ENCODE data around the gene AGPAT2. TPM values are rescaled to one million over a fixed set of nuclear protein-coding genes. Genes with fewer than 3 reads are reported as not detected.
A peak's percentile ranks its signal among the peaks of the same experiment; 100 is the strongest.

AGPAT2 gene
- total RNA-seq, 2 experiments from 2014 or later, result 16.9 to 20.5 TPM

- peak overlapping the region; percentile 67 for H3K4me3 Mint-ChIP-seq
- ATAC-seq (no peak), DNase-seq (no peak)
- no peaks in the 10 kb centered on the region for H3K9me3 Mint-ChIP-seq (ENCODE audit: low read depth)
- no peaks in the 10 kb centered on the region for H3K36me3 Mint-ChIP-seq
- peaks cover 10% of the 10 kb centered on the region for H3K27me3 Mint-ChIP-seq
- peaks cover 13% of the 10 kb centered on the region for H3K4me1 Mint-ChIP-seq
- no peak overlapping the region for H3K27ac Mint-ChIP-seq
- CTCF ChIA-PET, result interaction anchor here (1.1 to 7.6 kb wide), 4 partner anchors 14 to 349 kb away, joined by 3 to 33 read pairs (median 7); no protein-coding TSS in a partner anchor
These were observed 1.3 kb downstream of the AGPAT2 start for GRCh38 chr9:136685790-136686533.

DNA sequence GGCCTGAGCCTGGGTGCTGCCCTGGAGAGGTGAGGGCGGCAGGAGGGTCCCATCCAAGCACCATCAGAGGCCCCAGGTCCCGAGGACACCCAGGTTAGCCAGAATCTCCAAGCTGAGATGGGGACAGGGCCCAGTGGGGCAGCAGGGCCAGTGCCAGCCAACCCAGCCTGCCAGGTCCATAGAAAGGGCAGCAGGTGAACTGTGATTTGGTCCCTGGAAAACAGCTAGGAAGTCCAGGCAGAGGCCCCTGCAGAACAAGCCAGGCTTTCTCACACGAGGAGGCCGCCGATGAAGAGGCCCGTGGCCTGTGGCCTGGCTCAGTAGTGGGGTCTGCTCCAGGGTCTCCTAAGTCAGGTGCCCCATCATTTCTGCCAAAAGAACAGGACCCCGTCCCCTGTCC, 2.0 kb downstream of the AGPAT2 start:
- Mint-ChIP-seq H3K4me3 (no peak overlapping the region), H3K27me3 (peaks cover 10% of the 10 kb centered on the region), H3K4me1 (peaks cover 13% of the 10 kb centered on the region), H3K27ac (no peak overlapping the region), H3K9me3 (ENCODE audit: low read depth) (no peaks in the 10 kb centered on the region), H3K36me3 (no peaks in the 10 kb centered on the region)
- CTCF ChIA-PET, result interaction anchor here (2.7 to 7.6 kb wide), 2 partner anchors 13 to 43 kb away, joined by 11 to 33 read pairs; no protein-coding TSS in a partner anchor
- ATAC-seq (no peak), DNase-seq (no peak)

- H3K36me3 Mint-ChIP-seq, result no peaks in the 10 kb centered on the region
- H3K4me3 Mint-ChIP-seq, result no peak overlapping the region
- H3K27ac Mint-ChIP-seq, result no peak overlapping the region
- H3K27me3 Mint-ChIP-seq, result peaks cover 10% of the 10 kb centered on the region
- H3K4me1 Mint-ChIP-seq, result peaks cover 13% of the 10 kb centered on the region
- ATAC-seq (no peak), DNase-seq (no peak)
- H3K9me3 Mint-ChIP-seq (ENCODE audit: low read depth), result no peaks in the 10 kb centered on the region
- CTCF ChIA-PET, result interaction anchor here (7.6 kb wide), 1 partner anchor 13 kb away, joined by 33 read pairs; no protein-coding TSS in a partner anchor
These were observed 2.5 kb downstream of the AGPAT2 start for GRCh38 chr9:136684799-136685198.

- DNase-seq (no peak), ATAC-seq (no peak)
- Mint-ChIP-seq H3K27ac (no peak overlapping the region), H3K4me3 (no peak overlapping the region), H3K4me1 (peaks cover 13% of the 10 kb centered on the region), H3K9me3 (ENCODE audit: low read depth) (no peaks in the 10 kb centered on the region), H3K36me3 (no peaks in the 10 kb centered on the region), H3K27me3 (peaks cover 9% of the 10 kb centered on the region)
- CTCF ChIA-PET, result interaction anchor here (7.6 kb wide), 1 partner anchor 12 kb away, joined by 33 read pairs; no protein-coding TSS in a partner anchor
These were observed 2.9 kb downstream of the AGPAT2 start for GRCh38 chr9:136684339-136684738.

GRCh38 chr9:136683755-136684154, 3.5 kb downstream of the AGPAT2 start:
- no peaks in the 10 kb centered on the region for H3K9me3 Mint-ChIP-seq (ENCODE audit: low read depth)
- ATAC-seq, result no peak
- no peak for DNase-seq
- no peaks in the 10 kb centered on the region for H3K36me3 Mint-ChIP-seq
- peaks cover 5% of the 10 kb centered on the region for H3K27me3 Mint-ChIP-seq
- peaks cover 13% of the 10 kb centered on the region for H3K4me1 Mint-ChIP-seq
- H3K27ac Mint-ChIP-seq, result no peak overlapping the region
- H3K4me3 Mint-ChIP-seq, result no peak overlapping the region
- CTCF ChIA-PET, result interaction anchor here (7.6 kb wide), 1 partner anchor 12 kb away, joined by 33 read pairs; no protein-coding TSS in a partner anchor

DNA sequence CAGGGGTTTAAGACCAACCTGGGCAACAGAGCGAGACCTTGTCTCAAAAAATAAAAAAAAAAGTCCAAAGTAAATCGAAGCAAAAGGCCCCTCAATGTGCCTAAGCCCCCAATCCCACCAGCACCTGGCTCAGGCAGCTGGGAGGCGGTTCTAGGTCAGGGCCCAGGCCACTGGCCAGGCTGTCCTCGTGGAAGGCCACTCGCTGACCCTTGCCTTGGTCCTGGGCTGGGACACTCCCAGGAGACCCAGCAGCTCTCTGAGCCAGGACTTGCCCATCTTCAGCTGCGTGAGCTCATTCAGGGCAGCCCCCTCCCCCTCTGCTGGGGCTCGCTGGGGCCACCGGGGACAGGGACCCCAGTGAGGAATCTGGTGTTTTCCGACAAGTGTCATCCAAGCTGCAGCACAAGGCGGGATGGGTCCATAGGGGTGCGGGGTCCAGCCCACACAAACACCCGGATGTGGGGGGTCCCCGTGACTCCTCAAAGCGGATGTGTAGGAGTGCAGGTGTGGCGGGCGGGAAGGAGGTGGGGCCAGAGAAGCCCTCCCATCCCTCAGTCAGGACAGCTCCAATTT, 4.0 kb downstream of the AGPAT2 start:
- Mint-ChIP-seq H3K27me3 (peaks cover 1% of the 10 kb centered on the region), H3K9me3 (ENCODE audit: low read depth) (no peaks in the 10 kb centered on the region), H3K36me3 (no peaks in the 10 kb centered on the region), H3K27ac (no peak overlapping the region), H3K4me3 (no peak overlapping the region), H3K4me1 (peaks cover 11% of the 10 kb centered on the region)
- DNase-seq, result no peak
- CTCF ChIA-PET, result interaction anchor here (0.9 to 7.6 kb wide), 3 partner anchors 11 to 83 kb away, joined by 3 to 33 read pairs (median 3); no protein-coding TSS in a partner anchor
- ATAC-seq, result no peak

DNA sequence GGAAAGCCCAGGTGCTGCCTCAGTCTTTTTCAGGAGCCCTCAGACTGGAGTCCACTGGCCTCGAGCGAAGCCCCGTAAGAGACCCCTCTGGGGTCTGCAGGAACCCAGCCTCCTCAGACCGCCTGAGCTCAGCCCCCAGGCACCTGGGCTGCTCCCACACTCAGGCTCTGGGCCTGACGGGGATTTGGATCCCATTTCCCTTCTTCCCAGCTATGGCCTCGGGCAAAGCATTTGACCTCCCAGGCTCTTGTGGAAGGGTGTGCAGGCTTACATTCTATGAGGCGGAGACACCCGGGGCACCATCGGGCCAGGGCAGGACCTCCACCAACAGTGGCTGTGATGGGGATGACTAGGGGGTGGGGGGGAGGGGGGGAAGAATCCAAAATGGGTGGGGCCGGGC, 4.5 kb downstream of the AGPAT2 start:
- Mint-ChIP-seq H3K4me3 (no peak overlapping the region), H3K9me3 (ENCODE audit: low read depth) (no peaks in the 10 kb centered on the region), H3K27ac (no peak overlapping the region), H3K36me3 (no peaks in the 10 kb centered on the region), H3K4me1 (peaks cover 7% of the 10 kb centered on the region), H3K27me3 (no peaks in the 10 kb centered on the region)
- ATAC-seq (no peak), DNase-seq (no peak)
- CTCF ChIA-PET, result interaction anchor here (0.9 to 7.6 kb wide), 3 partner anchors 11 to 84 kb away, joined by 3 to 33 read pairs (median 3); no protein-coding TSS in a partner anchor

DNA sequence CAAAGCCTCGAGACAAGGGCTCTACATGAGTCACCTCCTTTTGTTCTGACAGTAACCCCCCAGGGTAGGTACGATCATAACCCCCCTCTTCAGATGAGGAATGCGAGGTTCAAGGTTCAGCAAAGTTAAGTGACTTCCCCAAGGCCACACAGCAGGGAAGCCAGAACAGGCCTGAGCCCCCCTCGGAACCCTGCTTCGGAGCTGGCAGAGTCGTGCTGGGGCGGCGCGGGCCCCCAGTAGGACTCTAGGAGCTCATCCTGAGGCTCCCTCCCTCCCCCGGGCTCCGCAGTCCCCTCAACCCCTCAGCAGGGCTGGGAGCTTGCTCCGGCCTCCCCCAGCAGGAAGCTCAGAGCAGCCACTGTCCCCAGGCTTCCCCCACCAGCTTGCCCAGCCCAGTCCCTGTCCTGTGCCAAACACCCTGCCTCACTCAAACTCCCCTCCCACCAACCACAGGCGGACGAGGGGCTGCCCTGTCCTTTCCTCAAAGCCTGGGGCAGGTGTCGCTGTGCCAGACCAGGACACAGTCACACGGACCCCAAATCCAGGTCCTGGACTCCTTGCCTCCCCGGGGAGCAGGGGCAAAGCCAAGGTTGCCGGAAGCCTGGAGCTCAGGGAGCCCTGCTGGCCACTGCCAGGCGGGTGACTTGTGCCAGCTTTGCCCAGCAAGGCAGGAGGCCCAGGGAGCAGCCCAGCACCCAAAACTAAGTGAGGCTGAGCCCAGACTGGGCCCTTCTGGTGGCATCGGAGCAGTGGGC, 5.1 kb downstream of the AGPAT2 start:
- no peaks in the 10 kb centered on the region for H3K9me3 Mint-ChIP-seq (ENCODE audit: low read depth)
- H3K27ac Mint-ChIP-seq, result no peak overlapping the region

GRCh38 chr9:136681029-136681428, 6.2 kb downstream of the AGPAT2 start:
- Mint-ChIP-seq H3K27me3 (no peaks in the 10 kb centered on the region), H3K4me3 (no peak overlapping the region), H3K4me1 (peaks cover 3% of the 10 kb centered on the region), H3K36me3 (no peaks in the 10 kb centered on the region), H3K27ac (no peak overlapping the region), H3K9me3 (ENCODE audit: low read depth) (no peaks in the 10 kb centered on the region)
- CTCF ChIA-PET, result interaction anchor here (1.1 to 7.6 kb wide), 2 partner anchors 9 to 48 kb away, joined by 3 to 33 read pairs; no protein-coding TSS in a partner anchor
- no peak for ATAC-seq
- DNase-seq, result no peak

More for the DNA sequence above, 5.1 kb downstream of the AGPAT2 start:
- ATAC-seq (no peak), DNase-seq (no peak)
- CTCF ChIA-PET, result interaction anchor here (1.3 to 7.6 kb wide), 2 partner anchors 10 to 13 kb away, joined by 3 to 33 read pairs; no protein-coding TSS in a partner anchor
- Mint-ChIP-seq H3K36me3 (no peaks in the 10 kb centered on the region), H3K4me3 (no peak overlapping the region), H3K27me3 (no peaks in the 10 kb centered on the region), H3K4me1 (peaks cover 7% of the 10 kb centered on the region)

DNA sequence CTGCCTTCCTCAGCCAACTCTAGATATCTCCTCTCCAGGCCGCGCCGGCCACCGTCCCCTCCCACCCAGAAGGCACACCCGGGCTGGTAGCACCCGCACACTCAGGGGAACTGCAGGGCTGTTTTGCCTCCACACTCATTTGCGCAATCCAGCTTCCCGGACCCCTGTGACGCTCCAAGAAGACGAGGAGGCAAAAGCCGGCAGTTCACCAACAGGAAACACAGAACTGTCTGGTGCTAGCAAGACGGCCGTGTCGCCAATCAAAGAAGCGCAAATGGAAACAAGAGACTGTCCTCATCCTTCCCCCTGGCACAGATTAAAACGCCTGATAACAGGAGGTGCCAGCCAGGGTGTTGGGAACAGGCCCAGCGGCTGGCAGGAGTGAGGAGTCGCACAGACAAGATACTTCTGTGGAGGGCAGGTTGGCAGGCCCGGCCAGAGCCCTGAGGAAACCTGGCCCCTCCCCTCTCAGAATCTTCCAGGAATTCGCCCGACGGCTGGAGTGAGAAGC, 7.8 kb downstream of the AGPAT2 start:
- H3K4me1 Mint-ChIP-seq, result no peaks in the 10 kb centered on the region
- H3K36me3 Mint-ChIP-seq, result no peaks in the 10 kb centered on the region
- H3K27ac Mint-ChIP-seq, result no peak overlapping the region
- no peak overlapping the region for H3K4me3 Mint-ChIP-seq
- H3K27me3 Mint-ChIP-seq, result no peaks in the 10 kb centered on the region
- no peaks in the 10 kb centered on the region for H3K9me3 Mint-ChIP-seq (ENCODE audit: low read depth)
- no peak for DNase-seq
- ATAC-seq, result no peak
- CTCF ChIA-PET, result no interaction called here

- no peak overlapping the region for H3K4me3 Mint-ChIP-seq
- CTCF ChIA-PET, result no interaction called here
- H3K9me3 Mint-ChIP-seq (ENCODE audit: low read depth), result no peaks in the 10 kb centered on the region
- no peaks in the 10 kb centered on the region for H3K4me1 Mint-ChIP-seq
- DNase-seq (no peak), ATAC-seq (peak; percentile 25)
- no peak overlapping the region for H3K27ac Mint-ChIP-seq
- H3K36me3 Mint-ChIP-seq, result no peaks in the 10 kb centered on the region
- no peaks in the 10 kb centered on the region for H3K27me3 Mint-ChIP-seq
These were observed 8.6 kb downstream of the AGPAT2 start for GRCh38 chr9:136678624-136679023.

GRCh38 chr9:136678034-136678433, 9.2 kb downstream of the AGPAT2 start:
- Mint-ChIP-seq H3K36me3 (no peaks in the 10 kb centered on the region), H3K27me3 (no peaks in the 10 kb centered on the region), H3K4me1 (no peaks in the 10 kb centered on the region), H3K9me3 (ENCODE audit: low read depth) (no peaks in the 10 kb centered on the region), H3K4me3 (no peak overlapping the region), H3K27ac (no peak overlapping the region)
- ATAC-seq (no peak), DNase-seq (no peak)
- CTCF ChIA-PET, result no interaction called here
